HG02852 (cell line): ENCODE results near the gene WDR45.
A peak's percentile ranks its signal among the peaks of the same experiment; 100 is the strongest.

Experiments
- ATAC-seq: cut with Tn5 transposase; IDR thresholded peaks from one replicate; pipeline ENCODE4 v1.9.1; 2021; ENCODE audit warnings: mild to moderate bottlenecking, moderate library complexity; ENCODE audit not compliant: unreplicated experiment

WDR45 gene

GRCh38 chrX:49053223-49054072 lies 26.2 kb downstream of the WDR45 start:
- ATAC-seq, result peak; percentile 70

DNA sequence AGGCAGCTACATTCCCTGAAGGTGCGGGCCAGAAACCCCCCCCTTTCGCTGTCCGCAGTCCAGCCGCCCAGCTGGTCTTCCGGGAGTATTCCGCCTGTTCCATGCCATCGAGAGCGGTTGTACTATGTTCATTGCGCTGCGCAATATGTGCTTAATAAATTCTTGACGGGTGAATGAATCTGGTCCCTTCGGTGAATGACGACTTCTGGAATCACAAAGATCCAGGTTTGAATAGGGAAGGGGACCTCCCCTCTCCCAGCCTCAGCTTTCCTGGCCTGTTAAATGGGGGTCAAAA lies 35.8 kb downstream of the WDR45 start:
- ATAC-seq, result no peak

- ATAC-seq, result peak; percentile 87
These were observed 36.3 kb downstream of the WDR45 start, which contains the start of gene TFE3 for GRCh38 chrX:49043220-49043986. TSS of gene TFE3 (minus strand) at chrX:49043357. CDS start at chrX:49043226, 131 bp downstream.

- peak; percentile 8 for ATAC-seq
These were observed 37.0 kb downstream of the WDR45 start for GRCh38 chrX:49042581-49043219.

DNA sequence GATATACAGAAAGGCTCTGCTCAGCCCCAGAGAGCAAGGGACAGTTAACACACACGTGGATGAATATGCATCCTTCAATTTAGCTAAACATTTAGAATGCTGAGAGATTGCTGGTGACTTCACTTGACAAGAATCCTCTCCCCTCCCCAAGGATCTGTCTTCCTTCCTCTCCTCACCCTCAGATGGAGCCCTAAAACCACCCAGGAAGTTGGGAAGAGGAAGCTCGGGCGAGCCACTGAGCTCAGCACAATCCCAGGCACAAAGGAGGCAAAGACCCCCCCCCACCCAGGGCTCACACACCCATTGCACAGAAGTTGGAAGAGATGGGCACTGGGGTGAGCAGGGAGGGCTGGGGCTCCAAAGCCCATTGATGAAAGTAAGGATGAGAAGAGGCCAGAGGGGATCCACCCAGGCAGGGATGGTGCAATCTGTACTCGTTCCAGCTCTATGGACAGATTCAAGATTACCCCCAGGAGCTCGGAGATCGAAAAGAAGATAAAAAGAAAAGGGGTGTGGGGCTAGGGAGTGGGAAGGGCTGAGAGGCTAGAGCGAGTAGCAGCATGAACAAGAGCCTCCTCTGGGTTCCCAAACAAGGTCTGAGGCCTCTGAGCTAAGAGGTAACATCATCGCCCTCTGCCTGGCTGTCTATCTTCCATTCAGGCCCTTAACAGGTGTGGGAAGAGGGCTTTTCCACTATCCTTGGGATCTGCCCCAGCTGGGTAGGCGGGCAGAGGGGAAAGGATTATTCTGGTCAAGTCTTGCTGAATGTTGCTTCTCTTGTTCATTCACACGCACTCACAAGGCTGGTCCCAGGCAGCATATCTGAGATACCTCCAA lies 37.7 kb downstream of the WDR45 start:
- ATAC-seq, result no peak

- ATAC-seq, result no peak
These were observed 39.2 kb downstream of the WDR45 start for GRCh38 chrX:49040376-49040955.

DNA sequence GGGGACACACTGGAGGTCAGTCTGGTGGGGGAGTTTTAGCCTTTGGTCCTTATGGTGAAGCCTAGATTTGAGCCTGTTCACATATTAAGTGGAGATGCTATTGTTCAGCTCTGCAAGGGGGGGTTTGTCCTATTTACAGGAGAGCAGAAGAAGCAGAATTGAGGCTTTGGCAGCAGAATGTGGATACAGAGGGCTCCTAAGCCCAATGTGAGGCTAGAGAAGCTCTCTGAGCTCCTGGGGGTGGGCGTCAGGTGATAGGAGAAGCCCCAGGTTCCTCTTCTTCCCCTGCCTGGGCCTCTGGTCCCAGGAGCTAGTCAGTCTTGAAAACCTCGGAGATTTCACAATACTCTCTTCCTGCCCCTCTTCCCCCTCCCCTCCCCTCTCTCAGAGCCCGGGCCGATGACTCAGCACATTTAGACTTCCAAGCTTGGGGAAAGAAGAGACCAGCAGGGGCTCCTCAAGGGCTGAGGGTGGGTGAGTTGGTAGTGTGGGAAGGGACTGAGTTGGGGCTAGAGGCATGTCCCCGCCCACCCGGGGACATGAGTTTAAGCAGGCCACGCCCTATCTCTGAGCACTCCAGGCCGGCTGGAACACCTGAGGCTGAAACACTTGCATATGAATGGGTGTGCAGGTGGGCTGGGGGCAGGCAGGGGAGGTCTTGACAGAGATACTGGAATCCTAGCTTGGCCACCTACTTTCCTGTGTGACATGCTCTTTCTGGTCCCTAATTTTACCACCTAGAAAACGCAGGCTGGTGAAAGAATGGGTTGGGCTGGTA lies 39.9 kb downstream of the WDR45 start:
- ATAC-seq, result no peak

DNA sequence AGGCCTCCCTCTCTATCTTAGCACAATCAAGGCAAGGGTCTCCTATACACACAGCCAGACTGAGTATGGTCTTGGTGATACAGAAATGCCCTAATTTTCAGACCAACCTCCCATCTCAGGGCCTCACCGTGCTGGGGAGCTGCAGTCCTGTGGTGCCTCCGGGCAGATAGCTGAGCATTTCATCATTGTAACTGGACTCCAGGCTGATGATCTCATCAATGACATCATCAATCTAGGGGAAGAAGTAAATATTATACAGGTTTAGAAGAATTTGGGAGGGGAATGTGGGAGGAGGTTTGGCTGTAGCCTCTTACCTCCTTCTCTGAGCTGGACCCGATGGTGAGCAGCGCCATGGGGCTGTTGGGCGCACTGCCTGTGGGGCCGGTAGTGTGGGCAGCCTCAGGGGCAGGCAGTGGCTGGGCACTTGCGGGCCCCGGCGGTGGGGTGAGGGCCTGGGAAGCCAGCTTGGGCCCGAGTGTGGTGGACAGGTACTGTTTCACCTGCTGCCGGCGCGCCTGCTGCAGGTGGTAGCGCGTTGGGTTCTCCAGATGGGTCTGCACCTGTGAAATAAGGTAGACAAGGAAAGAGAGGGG lies 41.7 kb downstream of the WDR45 start:
- ATAC-seq, result no peak

GRCh38 chrX:49030283-49030682 lies 49.4 kb downstream of the WDR45 start:
- ATAC-seq, result no peak

DNA sequence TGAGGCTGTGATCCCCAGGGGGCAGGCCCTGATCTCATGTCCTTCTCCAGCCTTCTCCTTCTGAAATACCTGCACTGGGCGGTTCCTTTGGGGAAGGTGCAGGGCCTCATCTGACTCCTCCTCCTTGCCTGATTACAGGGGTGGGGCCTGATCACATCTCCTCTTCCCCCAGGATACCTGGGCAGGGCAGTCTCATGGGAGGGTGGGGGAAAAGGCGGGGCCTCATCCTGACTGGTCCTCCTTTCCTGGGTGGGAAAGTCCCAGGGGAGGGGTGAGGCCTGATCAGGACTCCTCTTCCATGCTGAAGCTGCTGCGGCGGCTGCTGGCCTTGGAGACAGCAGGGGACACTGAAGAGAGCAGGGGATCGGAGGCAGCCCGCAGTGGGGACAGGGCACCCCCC lies 49.8 kb downstream of the WDR45 start:
- ATAC-seq, result no peak
